Parathyroid adenoma (tissue), 2 donors: ENCODE results near the gene ARL4A.
"Not testable (repeated sequence)": the region's sequence is repeated elsewhere in the genome, so short reads cannot be mapped to it uniquely, and the experiment has no call there.

ENCODE experiments used
- H2AFZ ChIP-seq: fragments of 300-600 bp; sonication (generic); one replicate; pipeline ENCODE4 v1.7.0; 2017; ENCODE audit warnings: antibody characterized with exemption, mild to moderate bottlenecking
- H3K27ac ChIP-seq: fragments of 300-600 bp; sonication (generic); one replicate; pipeline ENCODE4 v1.7.0; 2017
- H3K27me3 ChIP-seq: fragments of 300-600 bp; sonication (generic); one replicate; pipeline ENCODE4 v1.7.0; 2017; ENCODE audit warnings: low read length; ENCODE audit not compliant: control insufficient read depth, insufficient read depth
- H3K36me3 ChIP-seq: fragments of 300-600 bp; sonication (generic); one replicate; pipeline ENCODE4 v1.7.0; 2017; ENCODE audit warnings: low read length; ENCODE audit not compliant: control insufficient read depth, insufficient read depth
- H3K4me1 ChIP-seq: fragments of 300-600 bp; sonication (generic); one replicate; pipeline ENCODE4 v1.7.0; 2017; ENCODE audit warnings: control low read depth
- H3K4me2 ChIP-seq: fragments of 300-600 bp; sonication (generic); one replicate; pipeline ENCODE4 v1.7.0; 2017; ENCODE audit warnings: low read length
- H3K4me3 ChIP-seq: fragments of 300-600 bp; sonication (generic); one replicate; pipeline ENCODE4 v1.7.0; 2017; ENCODE audit warnings: low read depth, low read length
- H3K79me2 ChIP-seq: fragments of 300-600 bp; sonication (generic); one replicate; pipeline ENCODE4 v1.7.0; 2017; ENCODE audit warnings: control low read depth
- H3K9ac ChIP-seq: fragments of 300-600 bp; sonication (generic); one replicate; pipeline ENCODE4 v1.7.0; 2017; ENCODE audit warnings: mild to moderate bottlenecking
- H3K9me3 ChIP-seq: fragments of 300-600 bp; sonication (generic); one replicate; pipeline ENCODE4 v1.7.0; 2017; ENCODE audit warnings: low read length; ENCODE audit not compliant: control insufficient read depth
- TF ChIP-seq, protein P1 (sequence below): fragments of 300-600 bp; sonication (generic); IDR thresholded peaks from one replicate; pipeline ENCODE4 v1.7.0; 2017; ENCODE audit warnings: antibody characterized with exemption, mild to moderate bottlenecking
- donor health status: primary hyperparathyroidism.

The ARL4A gene

DNA sequence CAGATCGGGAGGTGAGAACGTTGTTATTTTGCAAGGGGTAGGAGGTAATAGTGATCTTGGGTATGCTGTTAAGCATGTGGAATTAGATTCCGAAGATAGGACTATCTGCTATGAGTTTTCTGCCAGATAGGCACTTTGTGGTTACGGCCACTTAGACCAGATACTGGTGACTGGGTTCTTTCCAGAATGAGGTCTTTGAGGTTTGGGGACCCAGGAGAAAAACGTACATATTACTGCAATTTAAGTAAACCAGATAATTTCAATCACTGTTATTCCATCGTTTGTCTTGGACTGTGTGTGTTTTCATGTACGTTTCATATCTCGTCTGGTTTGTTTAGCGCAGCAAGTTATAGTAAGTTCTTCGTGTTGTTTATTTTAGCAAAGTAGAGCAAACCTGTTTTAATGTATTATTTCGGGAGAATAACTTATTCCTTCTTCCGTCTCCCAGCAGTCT, 312 bp downstream of the ARL4A start:
- H3K79me2 ChIP-seq: no peaks in the 10 kb centered on the region
- TF ChIP-seq, protein P1, sequence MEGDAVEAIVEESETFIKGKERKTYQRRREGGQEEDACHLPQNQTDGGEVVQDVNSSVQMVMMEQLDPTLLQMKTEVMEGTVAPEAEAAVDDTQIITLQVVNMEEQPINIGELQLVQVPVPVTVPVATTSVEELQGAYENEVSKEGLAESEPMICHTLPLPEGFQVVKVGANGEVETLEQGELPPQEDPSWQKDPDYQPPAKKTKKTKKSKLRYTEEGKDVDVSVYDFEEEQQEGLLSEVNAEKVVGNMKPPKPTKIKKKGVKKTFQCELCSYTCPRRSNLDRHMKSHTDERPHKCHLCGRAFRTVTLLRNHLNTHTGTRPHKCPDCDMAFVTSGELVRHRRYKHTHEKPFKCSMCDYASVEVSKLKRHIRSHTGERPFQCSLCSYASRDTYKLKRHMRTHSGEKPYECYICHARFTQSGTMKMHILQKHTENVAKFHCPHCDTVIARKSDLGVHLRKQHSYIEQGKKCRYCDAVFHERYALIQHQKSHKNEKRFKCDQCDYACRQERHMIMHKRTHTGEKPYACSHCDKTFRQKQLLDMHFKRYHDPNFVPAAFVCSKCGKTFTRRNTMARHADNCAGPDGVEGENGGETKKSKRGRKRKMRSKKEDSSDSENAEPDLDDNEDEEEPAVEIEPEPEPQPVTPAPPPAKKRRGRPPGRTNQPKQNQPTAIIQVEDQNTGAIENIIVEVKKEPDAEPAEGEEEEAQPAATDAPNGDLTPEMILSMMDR: no peak
- no peaks in the 10 kb centered on the region for H3K9me3 ChIP-seq
- H3K4me2 ChIP-seq: peak overlapping the region; percentile 78
- H3K27me3 ChIP-seq: no peaks in the 10 kb centered on the region
- H3K4me1 ChIP-seq: no peaks in the 10 kb centered on the region
- H3K4me3 ChIP-seq: peak overlapping the region; percentile 74
- H3K36me3 ChIP-seq: no peaks in the 10 kb centered on the region
- no peak overlapping the region for H3K9ac ChIP-seq
- H3K27ac ChIP-seq: peak overlapping the region; percentile 92
- peak overlapping the region; percentile 99 for H2AFZ ChIP-seq

DNA sequence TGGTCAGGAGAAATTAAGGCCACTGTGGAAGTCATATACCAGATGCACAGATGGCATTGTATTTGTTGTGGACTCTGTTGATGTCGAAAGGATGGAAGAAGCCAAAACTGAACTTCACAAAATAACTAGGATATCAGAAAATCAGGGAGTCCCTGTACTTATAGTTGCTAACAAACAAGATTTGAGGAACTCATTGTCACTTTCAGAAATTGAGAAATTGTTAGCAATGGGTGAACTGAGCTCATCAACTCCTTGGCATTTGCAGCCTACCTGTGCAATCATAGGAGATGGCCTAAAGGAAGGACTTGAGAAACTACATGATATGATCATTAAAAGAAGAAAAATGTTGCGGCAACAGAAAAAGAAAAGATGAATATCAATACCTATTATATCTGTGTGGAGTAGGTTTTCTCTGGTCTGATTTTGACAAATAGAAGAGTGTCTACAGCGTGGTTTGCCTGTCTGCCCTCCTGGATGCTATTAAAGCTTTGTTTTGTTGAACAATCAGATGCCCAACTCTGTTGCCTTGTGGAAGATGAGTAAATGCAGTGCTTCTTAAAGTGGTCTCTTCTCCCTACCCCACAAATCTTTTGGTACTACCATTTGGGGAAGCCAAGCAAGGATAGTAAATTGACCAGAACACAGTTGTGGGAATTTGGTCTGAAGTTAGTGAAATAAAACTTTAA, 1.2 kb downstream of the ARL4A start:
- H2AFZ ChIP-seq, H3K36me3 ChIP-seq, H3K4me1 ChIP-seq, H3K9ac ChIP-seq, H3K27me3 ChIP-seq, H3K27ac ChIP-seq, H3K4me3 ChIP-seq, H3K4me2 ChIP-seq, H3K79me2 ChIP-seq, H3K9me3 ChIP-seq: not testable (repeated sequence)

DNA sequence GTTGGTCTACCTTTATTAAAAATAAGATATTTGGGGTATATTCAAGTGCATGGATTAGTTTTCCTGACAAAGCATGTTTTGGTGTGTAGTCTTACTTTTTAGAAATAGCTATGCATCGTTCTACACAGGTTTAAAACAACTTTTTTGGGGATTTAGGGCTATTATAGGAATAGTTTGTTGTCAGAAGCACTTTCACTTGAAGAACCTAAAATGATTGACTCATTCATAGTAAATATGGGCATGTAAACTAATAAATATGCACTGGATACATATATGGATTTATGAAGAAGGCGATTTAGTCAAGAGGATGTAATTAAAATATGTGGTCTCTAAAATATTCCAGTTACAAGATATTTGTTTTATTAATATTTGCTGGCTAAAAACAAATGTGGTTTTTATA, 2.0 kb downstream of the ARL4A start:
- no peak overlapping the region for H3K4me2 ChIP-seq
- no peak overlapping the region for H3K27ac ChIP-seq
- no peak overlapping the region for H2AFZ ChIP-seq
- no peaks in the 10 kb centered on the region for H3K79me2 ChIP-seq
- H3K4me3 ChIP-seq: no peak overlapping the region
- H3K27me3 ChIP-seq: no peaks in the 10 kb centered on the region
- H3K4me1 ChIP-seq: no peaks in the 10 kb centered on the region
- TF ChIP-seq, protein P1: no peak
- H3K9ac ChIP-seq: no peak overlapping the region
- H3K9me3 ChIP-seq: no peaks in the 10 kb centered on the region
- no peaks in the 10 kb centered on the region for H3K36me3 ChIP-seq

DNA sequence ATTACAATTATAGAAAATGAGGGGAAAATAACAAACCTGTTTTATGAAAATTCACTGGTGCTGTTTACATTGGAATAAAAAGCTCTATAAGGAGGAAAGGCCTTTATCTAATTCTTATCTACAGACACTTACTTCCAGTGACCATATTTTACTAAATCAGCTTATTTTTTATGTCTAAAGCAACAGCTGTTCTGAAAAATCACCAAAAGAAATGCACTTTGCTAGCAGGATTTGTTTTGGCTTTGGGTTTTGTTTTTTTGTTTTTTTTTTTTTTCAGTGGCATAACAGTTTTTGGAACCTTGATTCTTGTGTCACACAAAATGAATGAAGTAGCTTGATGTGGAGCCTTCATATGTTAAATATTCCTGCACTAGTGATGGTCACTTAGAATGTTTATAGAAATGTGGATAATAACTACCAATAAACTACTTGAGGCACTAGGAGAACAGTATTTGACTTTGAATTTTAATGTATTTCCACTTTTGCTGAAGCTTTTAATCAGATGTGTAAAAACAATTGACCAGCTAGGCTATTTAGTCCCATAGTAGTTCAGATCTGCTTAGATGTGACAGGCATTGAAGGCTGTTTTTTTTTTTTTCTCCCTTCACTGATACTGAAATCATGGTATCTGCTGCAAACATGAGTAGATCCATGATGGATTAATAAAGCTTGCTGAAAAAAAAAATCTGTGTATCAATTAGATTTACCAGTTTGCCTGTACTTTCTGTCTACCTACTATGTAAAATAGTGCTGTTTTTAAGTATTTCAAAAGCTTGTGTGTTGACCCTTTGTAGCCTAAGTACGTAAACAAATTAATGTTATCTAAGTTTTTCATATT, 2.8 kb downstream of the ARL4A start:
- H3K4me1 ChIP-seq: no peaks in the 10 kb centered on the region
- H3K27ac ChIP-seq: no peak overlapping the region
- no peak overlapping the region for H3K9ac ChIP-seq

DNA sequence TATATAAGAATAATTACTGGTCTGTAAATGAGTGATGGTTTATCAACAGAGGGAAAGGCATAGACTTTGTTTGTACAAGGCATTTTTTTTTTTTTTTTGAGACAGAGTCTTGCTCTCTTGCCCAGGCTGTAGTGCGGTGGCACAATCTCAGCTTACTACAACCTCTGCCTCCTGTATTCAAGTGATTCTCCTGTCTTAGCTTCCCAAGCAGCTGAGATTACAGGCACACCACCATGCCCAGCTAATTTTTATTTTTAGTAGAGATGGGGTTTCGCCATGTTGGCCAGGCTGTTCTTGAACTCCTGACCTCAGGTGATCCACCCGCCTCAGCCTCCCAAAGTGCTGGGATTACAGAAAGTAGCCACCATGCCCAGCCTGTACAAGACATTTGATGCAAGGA, 4.0 kb downstream of the ARL4A start:
- H3K4me1 ChIP-seq, H3K9me3 ChIP-seq, H3K9ac ChIP-seq, H3K27me3 ChIP-seq, H3K36me3 ChIP-seq, H3K4me2 ChIP-seq, H2AFZ ChIP-seq, H3K4me3 ChIP-seq, H3K79me2 ChIP-seq, H3K27ac ChIP-seq: not testable (repeated sequence)

More for the DNA sequence above, 2.8 kb downstream of the ARL4A start:
- Histone ChIP-seq H3K36me3 (no peaks in the 10 kb centered on the region), H3K4me2 (no peak overlapping the region), H3K9me3 (no peaks in the 10 kb centered on the region), H3K4me3 (no peak overlapping the region), H3K27me3 (no peaks in the 10 kb centered on the region), H3K79me2 (no peaks in the 10 kb centered on the region), H2AFZ (no peak overlapping the region)
- TF ChIP-seq, protein P1: no peak
